Mucosa of descending colon (tissue), 3 donors: ENCODE results near the gene SLC66A3. TPM values are rescaled to one million over a fixed set of nuclear protein-coding genes. Genes with fewer than 3 reads are reported as not detected.

Experiments
- ATAC-seq: fragments of 200-7000 bp; cut with Tn5 transposase; one replicate; pipeline ENCODE4 v1.9.1; 2020; ENCODE audit warnings: mild to moderate bottlenecking, moderate library complexity
- DNase-seq, 3 donors: peaks; one replicate each; pipeline ENCODE4 v3.0.0-alpha.2; 2020
- H3K36me3 ChIP-seq: fragments of 200-600 bp; one replicate; pipeline ENCODE4 v1.8.0; 2021; ENCODE audit warnings: low read depth, mild to moderate bottlenecking
- H3K4me1 ChIP-seq: fragments of 200-600 bp; one replicate; pipeline ENCODE4 v1.8.0; 2021; ENCODE audit warnings: low read depth, mild to moderate bottlenecking
- H3K4me3 ChIP-seq: fragments of 200-600 bp; one replicate; pipeline ENCODE4 v1.8.0; 2021; ENCODE audit warnings: mild to moderate bottlenecking
- H3K9me3 ChIP-seq: fragments of 200-600 bp; one replicate; pipeline ENCODE4 v1.8.0; 2021; ENCODE audit warnings: mild to moderate bottlenecking
- intact Hi-C, 2 donors: fragments of 100-400 bp; cut with DNase I in 1 of 2; cut with micrococcal nuclease in 1 of 2; formaldehyde crosslinking; loops; one replicate each; pipeline versions ENCODE4 v1.11.0 to v1.11.1; 2022; cut with DNase I, micrococcal nuclease
- total RNA-seq, 3 donors: library from RNA; stranded (reverse); fragmentation: NEBNext Ultra II Directional in 2 of 3; extraction: Animal tissue kit (Norgen Biotek cat#: 25700) in 2 of 3; gene quantifications; one replicate each; pipeline versions ENCODE4 v1.2.1 to v1.2.4, GENCODE V29; 2021 to 2023
- TF ChIP-seq, protein P1 (sequence below): fragments of 200-600 bp; IDR thresholded peaks from one replicate; pipeline ENCODE4 v1.8.0; 2022; ENCODE audit warnings: antibody characterized with exemption, mild to moderate bottlenecking
- donor health status: DM: no; HTN: no; CAD: no; lungs with moderate emphysema.
- donor health status: DM: no; HTN: no; CAD: no.
- donor health status: DM: no; HTN: yes; CAD: no.

SLC66A3 gene
- total RNA-seq, 3 donors from 2014 or later: 9.4 to 14.2 (median 12.1) TPM

DNA sequence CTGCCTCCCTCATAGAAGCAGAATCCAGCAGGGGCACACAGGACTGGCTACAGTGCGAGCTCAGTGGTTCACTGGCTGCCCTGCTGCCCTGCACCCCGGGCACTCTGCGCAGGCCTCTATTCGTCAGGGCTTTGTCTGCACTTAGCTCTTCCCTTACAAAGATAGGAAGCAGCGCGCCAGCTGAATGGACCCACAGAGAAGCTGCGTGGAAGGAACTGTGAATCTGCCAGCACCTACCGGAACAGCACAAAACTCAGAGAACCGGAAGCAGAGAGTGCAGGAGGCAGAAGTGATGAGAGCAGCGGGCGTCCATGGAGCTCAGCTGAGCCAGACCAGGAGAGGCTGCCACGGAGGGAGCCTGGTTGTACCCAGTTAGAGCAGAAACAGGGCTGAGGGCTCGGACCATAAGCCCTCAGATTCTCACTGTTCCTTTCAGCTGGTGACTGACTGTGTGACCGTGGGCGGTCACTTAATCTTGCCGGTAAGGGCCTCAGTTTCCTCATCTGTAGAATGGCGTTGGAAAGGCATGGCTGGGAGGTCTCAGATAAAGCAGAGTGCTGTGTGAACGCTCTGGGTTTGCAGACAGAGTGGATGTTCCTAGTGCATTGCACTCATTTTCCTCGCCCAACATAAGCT lies 23.1 kb upstream of the SLC66A3 start:
- no peaks in the 10 kb centered on the region for H3K36me3 ChIP-seq
- peaks cover 17% of the 10 kb centered on the region for H3K4me1 ChIP-seq
- no peak overlapping the region for H3K4me3 ChIP-seq
- DNase-seq (peak in 1 of 3 donors; percentile 28), ATAC-seq (no peak)
- TF ChIP-seq, protein P1, sequence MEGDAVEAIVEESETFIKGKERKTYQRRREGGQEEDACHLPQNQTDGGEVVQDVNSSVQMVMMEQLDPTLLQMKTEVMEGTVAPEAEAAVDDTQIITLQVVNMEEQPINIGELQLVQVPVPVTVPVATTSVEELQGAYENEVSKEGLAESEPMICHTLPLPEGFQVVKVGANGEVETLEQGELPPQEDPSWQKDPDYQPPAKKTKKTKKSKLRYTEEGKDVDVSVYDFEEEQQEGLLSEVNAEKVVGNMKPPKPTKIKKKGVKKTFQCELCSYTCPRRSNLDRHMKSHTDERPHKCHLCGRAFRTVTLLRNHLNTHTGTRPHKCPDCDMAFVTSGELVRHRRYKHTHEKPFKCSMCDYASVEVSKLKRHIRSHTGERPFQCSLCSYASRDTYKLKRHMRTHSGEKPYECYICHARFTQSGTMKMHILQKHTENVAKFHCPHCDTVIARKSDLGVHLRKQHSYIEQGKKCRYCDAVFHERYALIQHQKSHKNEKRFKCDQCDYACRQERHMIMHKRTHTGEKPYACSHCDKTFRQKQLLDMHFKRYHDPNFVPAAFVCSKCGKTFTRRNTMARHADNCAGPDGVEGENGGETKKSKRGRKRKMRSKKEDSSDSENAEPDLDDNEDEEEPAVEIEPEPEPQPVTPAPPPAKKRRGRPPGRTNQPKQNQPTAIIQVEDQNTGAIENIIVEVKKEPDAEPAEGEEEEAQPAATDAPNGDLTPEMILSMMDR: no peak
- intact Hi-C loops: loop anchor here in 1 of 2 donors (10.0 kb wide), 1 partner anchor 283 kb away; no protein-coding TSS in a partner anchor
- no peaks in the 10 kb centered on the region for H3K9me3 ChIP-seq

DNA sequence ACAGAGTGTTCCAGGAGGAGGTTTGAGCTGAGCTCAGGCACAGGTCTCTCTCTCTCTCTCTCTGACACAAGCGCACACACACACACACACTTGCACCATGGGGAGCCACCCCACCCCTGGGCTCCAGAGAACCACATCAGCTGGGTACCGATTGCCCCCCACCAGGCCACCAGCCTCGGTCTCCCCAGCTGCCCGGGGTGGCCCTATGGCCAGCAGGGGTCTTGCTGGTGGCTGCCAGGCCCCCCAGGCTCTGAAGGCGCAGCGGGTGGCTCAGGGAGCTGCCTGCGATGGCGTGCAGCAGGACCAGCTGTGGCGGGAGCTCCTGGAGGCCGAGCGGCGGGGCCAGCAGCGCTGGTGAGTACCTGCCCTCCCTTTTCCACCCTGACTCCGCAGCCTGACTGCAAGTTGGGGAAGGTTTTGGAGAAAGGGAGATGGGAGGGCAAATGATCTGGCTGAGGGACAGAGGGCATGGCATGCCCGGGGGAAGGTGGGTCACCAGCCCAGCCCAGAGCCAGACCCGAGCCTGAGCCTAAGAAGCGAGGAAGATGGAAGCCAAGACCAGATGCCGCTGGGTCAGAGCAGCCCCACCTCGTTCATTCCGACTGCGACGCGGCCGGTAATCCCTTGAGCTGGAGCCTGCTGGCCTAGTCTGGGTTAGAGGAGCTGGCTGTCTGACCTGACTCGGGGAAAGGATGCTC lies 21.9 kb upstream of the SLC66A3 start:
- Histone ChIP-seq H3K4me3 (no peak overlapping the region), H3K36me3 (no peaks in the 10 kb centered on the region)
- intact Hi-C loops: loop anchor here in 1 of 2 donors (10.0 kb wide), 1 partner anchor 281 kb away; no protein-coding TSS in a partner anchor

GRCh38 chr2:11133936-11134320 lies 21.3 kb upstream of the SLC66A3 start:
- intact Hi-C loops: loop anchor here in 1 of 2 donors (10.0 kb wide), 1 partner anchor 281 kb away; no protein-coding TSS in a partner anchor
- DNase-seq: no peak
- TF ChIP-seq, protein P1: no peak
- no peaks in the 10 kb centered on the region for H3K9me3 ChIP-seq
- H3K36me3 ChIP-seq: no peaks in the 10 kb centered on the region
- no peak overlapping the region for H3K4me3 ChIP-seq
- H3K4me1 ChIP-seq: peaks cover 17% of the 10 kb centered on the region
- ATAC-seq: no peak

More for the DNA sequence above, 21.9 kb upstream of the SLC66A3 start:
- ATAC-seq: peak; percentile 5
- peak in 1 of 3 donors; percentile 47 for DNase-seq
- peaks cover 17% of the 10 kb centered on the region for H3K4me1 ChIP-seq
- H3K9me3 ChIP-seq: no peaks in the 10 kb centered on the region
- TF ChIP-seq, protein P1: no peak

DNA sequence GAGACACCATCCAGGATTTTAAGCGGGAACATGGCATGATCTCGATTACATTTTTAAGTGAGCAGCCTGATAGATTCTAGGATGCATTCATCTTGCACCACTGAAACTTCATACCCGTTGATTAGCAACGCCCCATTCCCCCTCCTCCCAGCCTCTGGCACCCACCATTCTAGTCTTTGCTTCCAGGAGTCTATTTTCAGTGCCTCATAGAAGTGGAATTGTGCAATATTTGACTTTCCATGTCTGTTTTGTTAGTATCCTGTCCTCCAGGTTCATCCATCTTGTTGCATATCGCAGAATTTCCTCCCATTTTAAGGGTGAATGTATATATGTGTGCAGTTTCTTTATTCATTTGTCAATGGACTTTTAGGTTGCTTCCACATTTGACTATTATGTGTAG lies 20.9 kb upstream of the SLC66A3 start:
- TF ChIP-seq, protein P1: no peak
- H3K36me3 ChIP-seq: no peaks in the 10 kb centered on the region
- H3K4me3 ChIP-seq: no peak overlapping the region
- H3K9me3 ChIP-seq: no peaks in the 10 kb centered on the region
- DNase-seq: no peak
- no peak for ATAC-seq
- H3K4me1 ChIP-seq: peaks cover 17% of the 10 kb centered on the region
- intact Hi-C loops: loop anchor here in 1 of 2 donors (10.0 kb wide), 1 partner anchor 280 kb away; no protein-coding TSS in a partner anchor

- Histone ChIP-seq H3K4me1 (no peaks in the 10 kb centered on the region), H3K4me3 (no peak overlapping the region), H3K36me3 (no peaks in the 10 kb centered on the region), H3K9me3 (no peaks in the 10 kb centered on the region)
- intact Hi-C loops: no loop called here
- ATAC-seq: no peak
- TF ChIP-seq, protein P1: no peak
- no peak for DNase-seq
Observed at GRCh38 chr2:11140492-11140891, 14.8 kb upstream of the SLC66A3 start.
